Activated T-helper 17 cell treated with anti-CD3 and anti-CD28 coated beads, Interleukin-2, amount 50 U/mL, for 72 hours (primary cell): ENCODE data around the gene STIM2. TPM values are rescaled to one million over a fixed set of nuclear protein-coding genes. Genes with fewer than 3 reads are reported as not detected.
"Not testable (repeated sequence)": the region's sequence is repeated elsewhere in the genome, so short reads cannot be mapped to it uniquely, and the experiment has no call there.

Experiments
- ATAC-seq: fragments of 150-1000 bp; cut with Tn5 transposase; replicated peaks from 2 replicates; pipeline ENCODE4 v1.10.0; 2021; ENCODE audit warnings: mild to moderate bottlenecking, moderate library complexity
- H3K27ac Mint-ChIP-seq: one replicate; pipeline ENCODE4 v1.8.0; 2022; ENCODE audit warnings: mixed read lengths
- H3K27me3 Mint-ChIP-seq: one replicate; pipeline ENCODE4 v1.8.0; 2022; ENCODE audit warnings: mixed read lengths
- H3K36me3 Mint-ChIP-seq: one replicate; pipeline ENCODE4 v1.8.0; 2022; ENCODE audit warnings: low read depth, mild to moderate bottlenecking, mixed read lengths
- H3K4me1 Mint-ChIP-seq: one replicate; pipeline ENCODE4 v1.8.0; 2022; ENCODE audit warnings: mixed read lengths
- H3K4me3 Mint-ChIP-seq: one replicate; pipeline ENCODE4 v1.8.0; 2022; ENCODE audit warnings: mild to moderate bottlenecking, mixed read lengths
- H3K9me3 Mint-ChIP-seq: one replicate; pipeline ENCODE4 v1.8.0; 2022; ENCODE audit warnings: mixed read lengths
- total RNA-seq, 2 donors: library from RNA; stranded (reverse); gene quantifications; one replicate each; pipeline ENCODE4 v1.2.3, GENCODE V29; 2022

STIM2 gene
- total RNA-seq, 2 donors from 2014 or later = 38.4 to 39.6 TPM

- H3K4me1 Mint-ChIP-seq = peaks cover 10% of the 10 kb centered on the region
- H3K27me3 Mint-ChIP-seq = no peaks in the 10 kb centered on the region
- H3K4me3 Mint-ChIP-seq = no peak overlapping the region
- H3K9me3 Mint-ChIP-seq = peaks cover 5% of the 10 kb centered on the region
- H3K27ac Mint-ChIP-seq = no peak overlapping the region
- ATAC-seq = no peak
- no peaks in the 10 kb centered on the region for H3K36me3 Mint-ChIP-seq
Observed at GRCh38 chr4:26952891-26953290, 92.2 kb downstream of the STIM2 start.

GRCh38 chr4:26953366-26953765 lies 92.7 kb downstream of the STIM2 start:
- no peak overlapping the region for H3K27ac Mint-ChIP-seq
- peaks cover 12% of the 10 kb centered on the region for H3K4me1 Mint-ChIP-seq
- peaks cover 4% of the 10 kb centered on the region for H3K36me3 Mint-ChIP-seq
- H3K9me3 Mint-ChIP-seq = peaks cover 5% of the 10 kb centered on the region
- no peaks in the 10 kb centered on the region for H3K27me3 Mint-ChIP-seq
- H3K4me3 Mint-ChIP-seq = no peak overlapping the region
- ATAC-seq = no peak

- Mint-ChIP-seq H3K4me3 (no peak overlapping the region), H3K36me3 (peaks cover 9% of the 10 kb centered on the region), H3K27me3 (no peaks in the 10 kb centered on the region), H3K9me3 (peaks cover 5% of the 10 kb centered on the region), H3K4me1 (peaks cover 17% of the 10 kb centered on the region), H3K27ac (no peak overlapping the region)
- no peak for ATAC-seq
Observed at GRCh38 chr4:26953770-26954423, 93.3 kb downstream of the STIM2 start.

GRCh38 chr4:26955241-26955640 lies 94.6 kb downstream of the STIM2 start:
- H3K27ac Mint-ChIP-seq = no peak overlapping the region
- no peak for ATAC-seq
- H3K36me3 Mint-ChIP-seq = peaks cover 16% of the 10 kb centered on the region
- no peak overlapping the region for H3K4me3 Mint-ChIP-seq
- no peaks in the 10 kb centered on the region for H3K9me3 Mint-ChIP-seq
- H3K4me1 Mint-ChIP-seq = peaks cover 24% of the 10 kb centered on the region
- H3K27me3 Mint-ChIP-seq = no peaks in the 10 kb centered on the region

GRCh38 chr4:26958925-26959653 lies 98.4 kb downstream of the STIM2 start:
- Mint-ChIP-seq H3K27me3 (no peaks in the 10 kb centered on the region), H3K4me1 (peaks cover 24% of the 10 kb centered on the region), H3K36me3 (peaks cover 29% of the 10 kb centered on the region), H3K27ac (peak overlapping the region; percentile 10), H3K4me3 (peak overlapping the region; percentile 14), H3K9me3 (no peaks in the 10 kb centered on the region)
- ATAC-seq = peak; percentile 95

- peak; percentile 38 for ATAC-seq
- Mint-ChIP-seq H3K4me3 (peak overlapping the region; percentile 14), H3K27me3 (no peaks in the 10 kb centered on the region), H3K9me3 (no peaks in the 10 kb centered on the region), H3K4me1 (peaks cover 30% of the 10 kb centered on the region), H3K27ac (peak overlapping the region; percentile 10), H3K36me3 (peaks cover 29% of the 10 kb centered on the region)
Observed at GRCh38 chr4:26959654-26960047, 99.0 kb downstream of the STIM2 start.

GRCh38 chr4:26962720-26963119 lies 102.1 kb downstream of the STIM2 start:
- Mint-ChIP-seq H3K9me3 (no peaks in the 10 kb centered on the region), H3K36me3 (peaks cover 38% of the 10 kb centered on the region), H3K27ac (no peak overlapping the region), H3K4me1 (peaks cover 41% of the 10 kb centered on the region), H3K4me3 (no peak overlapping the region), H3K27me3 (no peaks in the 10 kb centered on the region)
- ATAC-seq = no peak

GRCh38 chr4:26964512-26964911 lies 103.9 kb downstream of the STIM2 start:
- H3K36me3 Mint-ChIP-seq = peaks cover 23% of the 10 kb centered on the region
- H3K27me3 Mint-ChIP-seq = no peaks in the 10 kb centered on the region
- H3K4me1 Mint-ChIP-seq = peaks cover 34% of the 10 kb centered on the region
- H3K4me3 Mint-ChIP-seq = no peak overlapping the region
- ATAC-seq = no peak
- no peaks in the 10 kb centered on the region for H3K9me3 Mint-ChIP-seq
- H3K27ac Mint-ChIP-seq = no peak overlapping the region

- peaks cover 34% of the 10 kb centered on the region for H3K4me1 Mint-ChIP-seq
- no peaks in the 10 kb centered on the region for H3K27me3 Mint-ChIP-seq
- H3K9me3 Mint-ChIP-seq = no peaks in the 10 kb centered on the region
- no peak overlapping the region for H3K27ac Mint-ChIP-seq
- peaks cover 22% of the 10 kb centered on the region for H3K36me3 Mint-ChIP-seq
- H3K4me3 Mint-ChIP-seq = no peak overlapping the region
- ATAC-seq = no peak
Observed at GRCh38 chr4:26964994-26965393, 104.4 kb downstream of the STIM2 start.

- not testable (repeated sequence) for H3K9me3 Mint-ChIP-seq, H3K4me3 Mint-ChIP-seq, H3K27ac Mint-ChIP-seq, ATAC-seq, H3K27me3 Mint-ChIP-seq, H3K36me3 Mint-ChIP-seq
- peaks cover 52% of the 10 kb centered on the region for H3K4me1 Mint-ChIP-seq
Observed at GRCh38 chr4:26975464-26976181, 115.0 kb downstream of the STIM2 start.

GRCh38 chr4:26978387-26979053 lies 117.9 kb downstream of the STIM2 start:
- Mint-ChIP-seq H3K36me3 (peaks cover 4% of the 10 kb centered on the region), H3K27ac (peak overlapping the region; percentile 8), H3K9me3 (no peaks in the 10 kb centered on the region), H3K4me3 (no peak overlapping the region), H3K27me3 (no peaks in the 10 kb centered on the region), H3K4me1 (peaks cover 32% of the 10 kb centered on the region)
- ATAC-seq = no peak

- peaks cover 16% of the 10 kb centered on the region for H3K36me3 Mint-ChIP-seq
- H3K9me3 Mint-ChIP-seq = no peaks in the 10 kb centered on the region
- H3K4me3 Mint-ChIP-seq = no peak overlapping the region
- no peak overlapping the region for H3K27ac Mint-ChIP-seq
- no peaks in the 10 kb centered on the region for H3K27me3 Mint-ChIP-seq
- H3K4me1 Mint-ChIP-seq = peaks cover 13% of the 10 kb centered on the region
- no peak for ATAC-seq
Observed at GRCh38 chr4:26984896-26985295, 124.3 kb downstream of the STIM2 start.

GRCh38 chr4:26985873-26986272 lies 125.2 kb downstream of the STIM2 start:
- peaks cover 16% of the 10 kb centered on the region for H3K36me3 Mint-ChIP-seq
- peak overlapping the region; percentile 65 for H3K27ac Mint-ChIP-seq
- H3K9me3 Mint-ChIP-seq = no peaks in the 10 kb centered on the region
- peaks cover 19% of the 10 kb centered on the region for H3K4me1 Mint-ChIP-seq
- peak; percentile 95 for ATAC-seq
- H3K4me3 Mint-ChIP-seq = peak overlapping the region; percentile 53
- H3K27me3 Mint-ChIP-seq = no peaks in the 10 kb centered on the region

GRCh38 chr4:26987191-26987590 lies 126.5 kb downstream of the STIM2 start:
- H3K27ac Mint-ChIP-seq = peak overlapping the region; percentile 53
- peaks cover 20% of the 10 kb centered on the region for H3K4me1 Mint-ChIP-seq
- H3K9me3 Mint-ChIP-seq = no peaks in the 10 kb centered on the region
- peak overlapping the region; percentile 42 for H3K4me3 Mint-ChIP-seq
- H3K36me3 Mint-ChIP-seq = peaks cover 20% of the 10 kb centered on the region
- no peaks in the 10 kb centered on the region for H3K27me3 Mint-ChIP-seq
- no peak for ATAC-seq
